ENCODE data around the gene GRID2. TPM values are rescaled to one million over a fixed set of nuclear protein-coding genes. Genes with fewer than 3 reads are reported as not detected.

Gene GRID2
- polyA plus RNA-seq, 1 of the 3 experiments (the other 2 are of a cell fraction), result not detected

DNA sequence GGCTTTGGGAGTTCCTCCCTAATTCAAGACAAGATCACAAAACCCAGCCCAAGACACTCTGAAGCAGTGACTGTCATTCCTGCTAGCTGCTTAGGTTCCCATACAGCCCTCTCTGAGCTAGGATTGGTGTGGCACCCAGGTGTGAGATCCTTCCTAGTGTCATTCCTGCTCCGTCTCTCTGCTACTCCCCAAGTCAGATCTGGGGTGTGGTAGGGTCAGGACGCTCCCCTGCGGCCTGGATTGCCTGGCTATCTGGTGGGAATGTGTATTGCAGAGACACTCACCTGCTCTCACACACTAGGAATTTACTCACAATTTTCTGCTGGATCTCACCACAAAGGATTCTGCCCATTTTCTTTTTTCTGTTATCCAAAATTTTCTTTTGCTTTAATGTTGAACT, 964.0 kb downstream of the GRID2 start:
- no peak overlapping the region for H3K4me2 ChIP-seq
- no peaks in the 10 kb centered on the region for H3K27me3 ChIP-seq (ENCODE audit: insufficient read depth)
- DNase-seq, result no peak
- H3K27ac ChIP-seq (ENCODE audit: low read depth in 2 of 2, low read length in 1 of 2), result no peak overlapping the region
- H3K36me3 ChIP-seq (replicated peaks in 1 of 2; ENCODE audit: control insufficient read depth in 1 of 2, insufficient read depth in 2 of 2, low read length in 1 of 2), result no peaks in the 10 kb centered on the region
- CTCF ChIA-PET, result no interaction called here
- no peaks in the 10 kb centered on the region for H3K9me3 ChIP-seq
- POLR2A ChIA-PET, result no interaction called here
- H2AFZ ChIP-seq (ENCODE audit: low read depth), result no peak overlapping the region
- H3F3A ChIP-seq (replicated peaks; ENCODE audit: insufficient read depth), result no peaks in the 10 kb centered on the region
- TF ChIP-seq RFX5 (IDR thresholded peaks at IDR 0.05; ENCODE audit: low read length) (no peak), FOXJ3 (CRISPR knock-in tag; IDR thresholded peaks at IDR 0.05) (no peak), EZH2phosphoT487 (IDR thresholded peaks at IDR 0.05; ENCODE audit: borderline replicate concordance, low read depth) (no peak), FOSL2 (IDR thresholded peaks at IDR 0.05; ENCODE audit: borderline replicate concordance, low read depth) (no peak), NRF1 (IDR thresholded peaks at IDR 0.05; ENCODE audit: low read depth, low read length) (no peak), ELF1 (IDR thresholded peaks at IDR 0.05) (no peak), SIN3A (IDR thresholded peaks at IDR 0.05; ENCODE audit: borderline replicate concordance, low read depth, low read length) (no peak), RAD21 (IDR thresholded peaks at IDR 0.05; ENCODE audit: low read length) (no peak), TEAD4 (IDR thresholded peaks at IDR 0.05; ENCODE audit: borderline replicate concordance, insufficient read depth) (no peak), CHD2 (IDR thresholded peaks at IDR 0.05; ENCODE audit: low read length, partially characterized antibody) (no peak), MXI1 (IDR thresholded peaks at IDR 0.05; ENCODE audit: low read depth, low read length) (no peak), RXRA (IDR thresholded peaks at IDR 0.05; ENCODE audit: borderline replicate concordance, low read depth) (no peak), TCF12 (IDR thresholded peaks at IDR 0.05) (no peak), NFIC (IDR thresholded peaks at IDR 0.05; ENCODE audit: borderline replicate concordance) (no peak), MEF2A (IDR thresholded peaks at IDR 0.05; ENCODE audit: borderline replicate concordance, low read depth) (no peak), RCOR1 (IDR thresholded peaks at IDR 0.05; ENCODE audit: low read length) (no peak)
- TF ChIP-seq, protein P1, sequence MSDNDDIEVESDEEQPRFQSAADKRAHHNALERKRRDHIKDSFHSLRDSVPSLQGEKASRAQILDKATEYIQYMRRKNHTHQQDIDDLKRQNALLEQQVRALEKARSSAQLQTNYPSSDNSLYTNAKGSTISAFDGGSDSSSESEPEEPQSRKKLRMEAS (IDR thresholded peaks at IDR 0.05; ENCODE audit: low read depth), result no peak
- TF ChIP-seq, protein P2, sequence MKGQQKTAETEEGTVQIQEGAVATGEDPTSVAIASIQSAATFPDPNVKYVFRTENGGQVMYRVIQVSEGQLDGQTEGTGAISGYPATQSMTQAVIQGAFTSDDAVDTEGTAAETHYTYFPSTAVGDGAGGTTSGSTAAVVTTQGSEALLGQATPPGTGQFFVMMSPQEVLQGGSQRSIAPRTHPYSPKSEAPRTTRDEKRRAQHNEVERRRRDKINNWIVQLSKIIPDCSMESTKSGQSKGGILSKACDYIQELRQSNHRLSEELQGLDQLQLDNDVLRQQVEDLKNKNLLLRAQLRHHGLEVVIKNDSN (IDR thresholded peaks at IDR 0.05; ENCODE audit: borderline replicate concordance, low read depth), result no peak
- TF ChIP-seq, protein P3, sequence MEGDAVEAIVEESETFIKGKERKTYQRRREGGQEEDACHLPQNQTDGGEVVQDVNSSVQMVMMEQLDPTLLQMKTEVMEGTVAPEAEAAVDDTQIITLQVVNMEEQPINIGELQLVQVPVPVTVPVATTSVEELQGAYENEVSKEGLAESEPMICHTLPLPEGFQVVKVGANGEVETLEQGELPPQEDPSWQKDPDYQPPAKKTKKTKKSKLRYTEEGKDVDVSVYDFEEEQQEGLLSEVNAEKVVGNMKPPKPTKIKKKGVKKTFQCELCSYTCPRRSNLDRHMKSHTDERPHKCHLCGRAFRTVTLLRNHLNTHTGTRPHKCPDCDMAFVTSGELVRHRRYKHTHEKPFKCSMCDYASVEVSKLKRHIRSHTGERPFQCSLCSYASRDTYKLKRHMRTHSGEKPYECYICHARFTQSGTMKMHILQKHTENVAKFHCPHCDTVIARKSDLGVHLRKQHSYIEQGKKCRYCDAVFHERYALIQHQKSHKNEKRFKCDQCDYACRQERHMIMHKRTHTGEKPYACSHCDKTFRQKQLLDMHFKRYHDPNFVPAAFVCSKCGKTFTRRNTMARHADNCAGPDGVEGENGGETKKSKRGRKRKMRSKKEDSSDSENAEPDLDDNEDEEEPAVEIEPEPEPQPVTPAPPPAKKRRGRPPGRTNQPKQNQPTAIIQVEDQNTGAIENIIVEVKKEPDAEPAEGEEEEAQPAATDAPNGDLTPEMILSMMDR (IDR thresholded peaks at IDR 0.05), result no peak
- H3K9me2 ChIP-seq, result no peaks in the 10 kb centered on the region
- H3K79me2 ChIP-seq (ENCODE audit: insufficient read depth), result no peaks in the 10 kb centered on the region
- H3K9ac ChIP-seq, result no peak overlapping the region
- no peaks in the 10 kb centered on the region for H3K4me1 ChIP-seq (ENCODE audit: control insufficient read depth in 1 of 2, insufficient read depth in 2 of 2, low read depth in 1 of 2, low read length in 1 of 2)
- no peak overlapping the region for H3K4me3 ChIP-seq (ENCODE audit: low read depth in 2 of 2, low read length in 1 of 2)
- no peaks in the 10 kb centered on the region for H4K20me1 ChIP-seq (ENCODE audit: insufficient read depth)
- 89% methylated on average over 3 of the region's 3 CpGs for WGBS (ENCODE audit: low lambda C conversion rate)

Data from SK-N-SH (cell line).